Stimulated activated CD8-positive, alpha-beta memory T cell treated with anti-CD3 and anti-CD28 coated beads, Interleukin-15, amount 100 ng/mL, for 1 hour (primary cell): ENCODE measurements around the gene RAB21.
"Not testable (repeated sequence)": the region's sequence is repeated elsewhere in the genome, so short reads cannot be mapped to it uniquely, and the experiment has no call there.

Experiments
- DNase-seq: peaks from one replicate; pipeline ENCODE4 v3.0.0-alpha.2; 2020; ENCODE audit warnings: low read depth

The RAB21 gene

GRCh38 chr12:71752891-71753290 lies 1.8 kb upstream of the RAB21 start:
- DNase-seq = no peak

GRCh38 chr12:71755146-71755892 lies 656 bp downstream of the RAB21 start:
- DNase-seq = peak; percentile 13

- DNase-seq = no peak
Measured at GRCh38 chr12:71756054-71756690, 1.5 kb downstream of the RAB21 start.

- no peak for DNase-seq
Measured at GRCh38 chr12:71759941-71760340, 5.3 kb downstream of the RAB21 start.

- no peak for DNase-seq
Measured at GRCh38 chr12:71760471-71760870, 5.8 kb downstream of the RAB21 start.

- not testable (repeated sequence) for DNase-seq
Measured at GRCh38 chr12:71761354-71761753, 6.7 kb downstream of the RAB21 start.

- no peak for DNase-seq
Measured at GRCh38 chr12:71763677-71764379, 9.2 kb downstream of the RAB21 start.

- DNase-seq = no peak
Measured at GRCh38 chr12:71764587-71765321, 10.1 kb downstream of the RAB21 start.

GRCh38 chr12:71766202-71766601 lies 11.5 kb downstream of the RAB21 start:
- DNase-seq = no peak

- DNase-seq = no peak
Measured at GRCh38 chr12:71767183-71767582, 12.5 kb downstream of the RAB21 start.

GRCh38 chr12:71768900-71769299 lies 14.2 kb downstream of the RAB21 start:
- no peak for DNase-seq

- DNase-seq = no peak
Measured at GRCh38 chr12:71771069-71771468, 16.4 kb downstream of the RAB21 start.

- DNase-seq = no peak
Measured at GRCh38 chr12:71772735-71773134, 18.1 kb downstream of the RAB21 start.

- DNase-seq = peak; percentile 15
Measured at GRCh38 chr12:71780237-71780822, 25.7 kb downstream of the RAB21 start.

- DNase-seq = no peak
Measured at GRCh38 chr12:71782017-71782416, 27.4 kb downstream of the RAB21 start.

- no peak for DNase-seq
Measured at GRCh38 chr12:71786829-71787228, 32.2 kb downstream of the RAB21 start.

GRCh38 chr12:71787580-71787979 lies 32.9 kb downstream of the RAB21 start:
- no peak for DNase-seq

GRCh38 chr12:71790331-71790730 lies 35.7 kb downstream of the RAB21 start:
- DNase-seq = no peak

- no peak for DNase-seq
Measured at GRCh38 chr12:71791473-71792150, 36.9 kb downstream of the RAB21 start.

- no peak for DNase-seq
Measured at GRCh38 chr12:71792599-71792998, 37.9 kb downstream of the RAB21 start.

GRCh38 chr12:71795901-71796300 lies 41.2 kb downstream of the RAB21 start:
- DNase-seq = no peak
